ENCODE measurements around the gene TMOD3. TPM values are rescaled to one million over a fixed set of nuclear protein-coding genes. Genes with fewer than 3 reads are reported as not detected.

Gene TMOD3
- total RNA-seq, 2 experiments from 2014 or later: 53.6 to 59.2 TPM

- DNase-seq (no peak), ATAC-seq (no peak)
- H3K27me3 Mint-ChIP-seq: no peaks in the 10 kb centered on the region
- H3K9me3 Mint-ChIP-seq: no peaks in the 10 kb centered on the region
- intact Hi-C loops (cut with micrococcal nuclease): no loop called here
- ChIA-PET POLR2A (no interaction called here), CTCF (interaction anchor here (0.7 to 2.5 kb wide), 2 partner anchors 20 to 25 kb away, joined by 3 to 14 read pairs; no protein-coding TSS in a partner anchor)
- no peak overlapping the region for H3K4me3 Mint-ChIP-seq
- H3K36me3 Mint-ChIP-seq (ENCODE audit: low read depth): peaks cover 31% of the 10 kb centered on the region
- no peak overlapping the region for H3K27ac Mint-ChIP-seq
- H3K4me1 Mint-ChIP-seq (ENCODE audit: low read depth): no peaks in the 10 kb centered on the region
- TF ChIP-seq, protein P1, sequence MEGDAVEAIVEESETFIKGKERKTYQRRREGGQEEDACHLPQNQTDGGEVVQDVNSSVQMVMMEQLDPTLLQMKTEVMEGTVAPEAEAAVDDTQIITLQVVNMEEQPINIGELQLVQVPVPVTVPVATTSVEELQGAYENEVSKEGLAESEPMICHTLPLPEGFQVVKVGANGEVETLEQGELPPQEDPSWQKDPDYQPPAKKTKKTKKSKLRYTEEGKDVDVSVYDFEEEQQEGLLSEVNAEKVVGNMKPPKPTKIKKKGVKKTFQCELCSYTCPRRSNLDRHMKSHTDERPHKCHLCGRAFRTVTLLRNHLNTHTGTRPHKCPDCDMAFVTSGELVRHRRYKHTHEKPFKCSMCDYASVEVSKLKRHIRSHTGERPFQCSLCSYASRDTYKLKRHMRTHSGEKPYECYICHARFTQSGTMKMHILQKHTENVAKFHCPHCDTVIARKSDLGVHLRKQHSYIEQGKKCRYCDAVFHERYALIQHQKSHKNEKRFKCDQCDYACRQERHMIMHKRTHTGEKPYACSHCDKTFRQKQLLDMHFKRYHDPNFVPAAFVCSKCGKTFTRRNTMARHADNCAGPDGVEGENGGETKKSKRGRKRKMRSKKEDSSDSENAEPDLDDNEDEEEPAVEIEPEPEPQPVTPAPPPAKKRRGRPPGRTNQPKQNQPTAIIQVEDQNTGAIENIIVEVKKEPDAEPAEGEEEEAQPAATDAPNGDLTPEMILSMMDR (IDR thresholded peaks at IDR 0.05): no peak
Observed at GRCh38 chr15:51908316-51908715, 78.9 kb downstream of the TMOD3 start.

GRCh38 chr15:51909584-51909983, 80.1 kb downstream of the TMOD3 start:
- POLR2A ChIA-PET: interaction anchor here (0.6 kb wide), 1 partner anchor 1157 kb away, joined by 4 read pairs; no protein-coding TSS in a partner anchor
- ATAC-seq: no peak

GRCh38 chr15:51912528-51912927, 83.1 kb downstream of the TMOD3 start:
- H3K4me1 Mint-ChIP-seq (ENCODE audit: low read depth): no peaks in the 10 kb centered on the region
- intact Hi-C loops (cut with micrococcal nuclease): no loop called here
- H3K9me3 Mint-ChIP-seq: no peaks in the 10 kb centered on the region
- TF ChIP-seq, protein P1 (IDR thresholded peaks at IDR 0.05): no peak
- H3K27me3 Mint-ChIP-seq: no peaks in the 10 kb centered on the region
- H3K4me3 Mint-ChIP-seq: no peak overlapping the region
- H3K36me3 Mint-ChIP-seq (ENCODE audit: low read depth): peaks cover 16% of the 10 kb centered on the region
- ChIA-PET CTCF (no interaction called here), POLR2A (no interaction called here)
- no peak overlapping the region for H3K27ac Mint-ChIP-seq
- no peak for DNase-seq
- ATAC-seq: no peak

More at GRCh38 chr15:51909584-51909983, 80.1 kb downstream of the TMOD3 start:
- Mint-ChIP-seq H3K27me3 (no peaks in the 10 kb centered on the region), H3K36me3 (ENCODE audit: low read depth) (peaks cover 24% of the 10 kb centered on the region), H3K4me3 (no peak overlapping the region), H3K27ac (no peak overlapping the region), H3K4me1 (ENCODE audit: low read depth) (no peaks in the 10 kb centered on the region), H3K9me3 (no peaks in the 10 kb centered on the region)
- TF ChIP-seq, protein P1 (IDR thresholded peaks at IDR 0.05): no peak
- CTCF ChIA-PET: interaction anchor here (2.5 kb wide), 1 partner anchor 21 kb away, joined by 14 read pairs; no protein-coding TSS in a partner anchor
- no peak for DNase-seq
- intact Hi-C loops (cut with micrococcal nuclease): no loop called here

GRCh38 chr15:51917493-51917892, 88.0 kb downstream of the TMOD3 start:
- CTCF ChIA-PET: interaction anchor here (0.9 to 1.6 kb wide), 6 partner anchors 10 to 268 kb away, joined by 3 to 7 read pairs (median 3); no protein-coding TSS in a partner anchor
- TF ChIP-seq, protein P1 (IDR thresholded peaks at IDR 0.05): peak; percentile 18
- Mint-ChIP-seq H3K4me3 (no peak overlapping the region), H3K27ac (no peak overlapping the region), H3K27me3 (no peaks in the 10 kb centered on the region), H3K36me3 (ENCODE audit: low read depth) (peaks cover 10% of the 10 kb centered on the region), H3K9me3 (no peaks in the 10 kb centered on the region), H3K4me1 (ENCODE audit: low read depth) (no peaks in the 10 kb centered on the region)
- ATAC-seq: no peak
- intact Hi-C loops (cut with micrococcal nuclease): no loop called here
- DNase-seq: peak; percentile 28
- POLR2A ChIA-PET: no interaction called here

- intact Hi-C loops (cut with micrococcal nuclease): no loop called here
- DNase-seq (no peak), ATAC-seq (no peak)
- Mint-ChIP-seq H3K9me3 (no peaks in the 10 kb centered on the region), H3K4me1 (ENCODE audit: low read depth) (no peaks in the 10 kb centered on the region), H3K27ac (no peak overlapping the region), H3K27me3 (no peaks in the 10 kb centered on the region), H3K36me3 (ENCODE audit: low read depth) (peaks cover 13% of the 10 kb centered on the region), H3K4me3 (no peak overlapping the region)
- ChIA-PET POLR2A (interaction anchor here (1.5 to 1.7 kb wide), 2 partner anchors 11 to 19 kb away, joined by 3 to 4 read pairs; no protein-coding TSS in a partner anchor), CTCF (interaction anchor here (1.2 kb wide), 1 partner anchor 42 kb away, joined by 3 read pairs; no protein-coding TSS in a partner anchor)
- TF ChIP-seq, protein P1 (IDR thresholded peaks at IDR 0.05): no peak
Observed at GRCh38 chr15:51924156-51925068, 95.0 kb downstream of the TMOD3 start.

Measured in activated CD8-positive, alpha-beta T cell treated with anti-CD3 and anti-CD28 coated beads for 36 hours (primary cell).